ENCODE data around the gene MNAT1.
"Not testable (repeated sequence)": the region's sequence is repeated elsewhere in the genome, so short reads cannot be mapped to it uniquely, and the experiment has no call there.

MNAT1 gene

DNA sequence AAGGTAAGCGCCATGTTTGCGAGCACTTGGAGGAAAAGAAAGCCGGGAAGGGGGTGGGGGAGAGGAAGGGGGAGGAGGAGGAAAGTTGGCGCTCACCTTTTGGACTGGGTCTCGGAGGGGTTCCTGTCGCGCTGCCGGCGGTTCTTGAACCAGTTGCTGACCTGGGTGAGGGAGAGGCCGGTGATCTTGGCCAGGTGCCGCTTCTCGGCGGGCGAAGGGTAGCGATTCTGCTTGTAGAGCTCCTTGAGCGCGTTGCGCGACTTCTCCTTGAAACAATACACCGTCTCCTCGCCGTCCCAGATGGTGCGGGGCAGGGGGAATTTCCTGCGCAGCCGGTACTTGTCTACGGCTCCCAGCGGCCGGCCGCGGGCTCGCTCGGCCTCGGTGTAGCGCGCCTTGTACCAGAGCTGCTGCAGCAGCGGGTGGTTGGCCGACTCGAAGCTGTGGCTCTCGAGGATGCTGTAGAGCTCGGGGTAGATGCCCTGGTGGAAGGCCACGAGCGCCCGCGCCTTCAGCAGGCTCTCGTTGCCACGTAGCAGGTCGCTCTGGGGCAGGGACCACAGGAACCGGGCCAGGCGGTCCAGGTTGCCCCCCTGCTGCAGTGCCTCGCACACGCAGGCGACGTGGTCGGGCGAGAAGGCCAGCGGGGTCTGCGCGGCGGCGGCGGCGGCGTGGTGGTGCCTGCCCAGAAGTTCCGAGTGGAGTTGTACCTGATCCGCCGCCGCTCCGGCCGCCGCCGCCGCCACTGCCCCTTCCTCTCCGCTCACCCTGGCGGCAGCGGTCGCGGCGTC lies 11.2 kb upstream of the MNAT1 start:
- peak; percentile 46 to 52 for DNase-seq
- no peak for TF ChIP-seq GATA1 (IDR thresholded peaks at IDR 0.05; ENCODE audit: low read depth, low read length)
- no peak for TF ChIP-seq POLR2A (IDR thresholded peaks at IDR 0.05; ENCODE audit: low read length)

DNA sequence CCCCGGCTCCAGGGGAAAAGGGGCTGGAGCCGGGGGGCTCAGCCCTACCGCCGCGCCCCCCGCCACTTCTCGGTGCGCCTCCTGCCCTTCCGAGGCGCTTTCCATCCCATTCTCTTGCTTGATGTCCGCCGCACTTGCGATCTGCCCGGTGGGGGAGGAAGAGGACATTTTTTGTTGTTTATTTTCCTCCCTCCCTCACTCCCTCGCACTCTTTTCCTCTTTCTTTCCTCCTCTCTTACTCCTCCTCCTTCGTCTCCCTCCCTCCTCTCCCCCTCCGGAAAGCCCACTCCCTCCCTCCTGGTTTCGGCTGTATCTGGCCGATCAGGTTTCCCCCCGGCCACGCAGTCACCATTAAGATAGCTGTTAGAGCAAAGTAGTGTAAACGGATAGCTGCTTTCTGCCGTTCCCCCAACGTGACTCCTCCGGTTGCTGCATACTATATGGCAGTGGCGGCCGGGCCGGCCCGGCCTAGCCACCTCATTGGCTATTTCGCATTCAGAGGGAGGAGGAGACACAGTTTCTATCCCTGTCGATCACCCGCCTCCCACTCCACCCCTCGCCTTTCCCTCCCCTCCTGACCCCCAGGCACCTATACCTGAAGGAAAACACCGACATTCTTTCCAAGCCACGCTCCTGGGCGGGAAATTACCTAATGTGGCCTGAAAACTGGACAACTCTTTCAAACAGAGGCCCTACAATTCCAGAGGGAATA lies 10.5 kb upstream of the MNAT1 start, which contains the start of gene SIX4:
Gene SIX4 (minus strand): TSS at position 445 of the 712 bp plus-strand sequence. CDS start 277 bp downstream, at position 168.
- DNase-seq = peak; percentile 48 to 54
- TF ChIP-seq GATA1 (IDR thresholded peaks at IDR 0.05; ENCODE audit: low read depth, low read length) (no peak), POLR2A (IDR thresholded peaks at IDR 0.05; ENCODE audit: low read length) (no peak)

- DNase-seq = not testable (repeated sequence)
Observed at GRCh38 chr14:60731291-60731690, 3.3 kb upstream of the MNAT1 start.

DNA sequence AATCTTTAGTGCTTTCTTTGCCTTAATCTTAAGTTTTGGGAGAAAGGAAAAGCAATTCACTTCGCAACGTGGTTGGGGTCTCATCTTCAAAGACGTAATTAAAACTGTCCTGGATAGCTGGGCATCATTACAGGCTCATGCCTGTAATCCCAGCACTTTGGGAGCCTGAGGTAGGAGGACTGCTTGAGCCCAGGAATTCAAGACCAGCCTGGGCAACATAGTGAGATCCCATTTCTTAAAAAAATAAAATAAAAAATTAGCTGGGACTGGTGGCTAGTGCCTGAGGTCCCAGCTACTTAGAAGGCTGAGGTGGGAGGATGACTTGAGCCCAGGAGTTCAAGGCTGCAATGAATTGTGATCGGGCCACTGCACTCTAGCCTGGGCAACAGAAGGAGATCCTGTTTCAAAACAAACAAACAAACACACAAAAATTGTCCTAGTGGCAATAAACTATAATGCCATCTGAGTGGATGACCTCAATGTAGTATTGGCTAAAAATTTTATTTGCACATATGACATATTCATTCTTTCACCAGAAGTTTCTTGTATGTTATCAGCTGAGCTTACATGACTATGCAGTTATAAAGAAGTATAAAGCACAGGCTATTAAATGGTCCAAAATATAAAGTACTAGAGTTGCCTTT lies 1.6 kb upstream of the MNAT1 start:
- TF ChIP-seq POLR2A (IDR thresholded peaks at IDR 0.05; ENCODE audit: low read length) (no peak), GATA1 (IDR thresholded peaks at IDR 0.05; ENCODE audit: low read depth, low read length) (no peak)
- no peak for DNase-seq

- peak; percentile 28 to 33 for DNase-seq
- no peak for TF ChIP-seq GATA1 (IDR thresholded peaks at IDR 0.05; ENCODE audit: low read depth, low read length)
Observed at GRCh38 chr14:60735416-60735815, 855 bp downstream of the MNAT1 start.

DNA sequence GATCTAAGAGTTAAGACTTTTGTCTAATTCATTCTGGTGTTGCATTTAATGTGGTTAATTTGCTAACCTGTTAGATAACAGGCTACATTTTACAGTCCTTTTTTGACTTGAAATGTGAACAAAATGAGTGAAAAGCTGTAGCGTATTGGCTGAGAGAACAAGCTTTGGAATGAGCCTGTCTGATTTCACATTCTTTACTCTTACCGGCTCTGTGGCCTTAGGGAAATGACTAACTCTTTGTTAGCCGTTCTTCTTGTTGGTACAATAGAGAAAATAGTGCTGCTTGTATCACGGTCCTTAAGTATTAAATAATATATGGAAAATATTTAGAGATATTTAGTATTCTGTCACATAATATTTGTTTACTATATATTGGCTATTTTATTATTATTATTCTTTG lies 1.9 kb downstream of the MNAT1 start:
- DNase-seq = no peak

DNA sequence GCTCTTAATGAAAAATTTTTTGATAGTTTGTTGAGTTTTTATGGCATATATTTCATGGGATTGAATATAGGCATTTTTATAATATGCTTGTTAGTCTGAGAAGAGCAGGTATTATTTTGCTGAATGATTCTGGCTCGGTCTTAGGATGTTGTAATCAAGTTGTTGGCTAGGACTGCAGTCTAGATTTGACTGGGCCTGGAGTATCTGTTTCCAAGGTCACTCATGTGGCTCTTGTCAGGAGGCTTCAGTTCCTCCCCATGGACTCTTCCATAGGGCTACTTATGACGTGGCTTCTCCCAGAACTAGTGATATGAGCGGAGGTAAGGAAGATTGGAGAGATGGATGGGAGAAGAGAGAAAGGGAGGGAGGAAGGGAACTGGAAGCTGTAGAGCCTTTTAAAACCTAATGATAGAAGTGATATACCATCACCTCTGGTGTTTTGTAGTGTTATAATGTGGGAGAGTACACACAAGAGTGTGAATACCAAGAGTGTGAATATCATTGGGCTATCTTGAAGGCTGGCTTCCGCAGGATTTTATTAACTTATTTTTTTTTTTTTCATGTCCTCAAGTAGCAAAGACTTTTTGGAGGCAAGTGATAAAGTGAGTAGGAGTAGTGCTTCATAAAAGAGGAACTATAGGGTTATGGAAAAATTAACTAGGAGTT lies 4.4 kb downstream of the MNAT1 start:
- DNase-seq = no peak
- TF ChIP-seq POLR2A (IDR thresholded peaks at IDR 0.05; ENCODE audit: low read length) = no peak
- no peak for TF ChIP-seq GATA1 (IDR thresholded peaks at IDR 0.05; ENCODE audit: low read depth, low read length)

More for the DNA sequence above, 1.9 kb downstream of the MNAT1 start:
- TF ChIP-seq GATA1 (IDR thresholded peaks at IDR 0.05; ENCODE audit: low read depth, low read length) = no peak
- no peak for TF ChIP-seq POLR2A (IDR thresholded peaks at IDR 0.05; ENCODE audit: low read length)

DNA sequence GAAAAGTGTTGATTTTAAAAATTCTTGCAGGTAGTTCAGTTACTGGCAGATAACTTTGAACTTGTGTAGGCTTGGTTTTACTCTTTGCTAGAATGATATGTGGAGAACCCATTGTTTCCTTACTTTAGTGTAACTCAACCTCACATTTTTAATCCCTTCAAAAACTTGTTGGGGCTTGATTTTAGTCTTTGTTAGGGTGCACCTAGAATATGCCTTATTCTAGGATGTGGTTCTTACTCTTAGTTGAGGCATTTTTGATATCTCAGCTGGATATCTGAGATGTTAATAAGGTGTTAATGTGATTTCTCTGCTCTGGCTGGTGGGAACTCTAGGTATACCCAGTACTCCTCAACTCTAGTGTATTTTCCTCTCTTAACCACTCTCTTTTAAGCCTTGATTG lies 10.0 kb downstream of the MNAT1 start:
- no peak for DNase-seq
- TF ChIP-seq POLR2A (IDR thresholded peaks at IDR 0.05; ENCODE audit: low read length) (no peak), GATA1 (IDR thresholded peaks at IDR 0.05; ENCODE audit: low read depth, low read length) (no peak)

DNA sequence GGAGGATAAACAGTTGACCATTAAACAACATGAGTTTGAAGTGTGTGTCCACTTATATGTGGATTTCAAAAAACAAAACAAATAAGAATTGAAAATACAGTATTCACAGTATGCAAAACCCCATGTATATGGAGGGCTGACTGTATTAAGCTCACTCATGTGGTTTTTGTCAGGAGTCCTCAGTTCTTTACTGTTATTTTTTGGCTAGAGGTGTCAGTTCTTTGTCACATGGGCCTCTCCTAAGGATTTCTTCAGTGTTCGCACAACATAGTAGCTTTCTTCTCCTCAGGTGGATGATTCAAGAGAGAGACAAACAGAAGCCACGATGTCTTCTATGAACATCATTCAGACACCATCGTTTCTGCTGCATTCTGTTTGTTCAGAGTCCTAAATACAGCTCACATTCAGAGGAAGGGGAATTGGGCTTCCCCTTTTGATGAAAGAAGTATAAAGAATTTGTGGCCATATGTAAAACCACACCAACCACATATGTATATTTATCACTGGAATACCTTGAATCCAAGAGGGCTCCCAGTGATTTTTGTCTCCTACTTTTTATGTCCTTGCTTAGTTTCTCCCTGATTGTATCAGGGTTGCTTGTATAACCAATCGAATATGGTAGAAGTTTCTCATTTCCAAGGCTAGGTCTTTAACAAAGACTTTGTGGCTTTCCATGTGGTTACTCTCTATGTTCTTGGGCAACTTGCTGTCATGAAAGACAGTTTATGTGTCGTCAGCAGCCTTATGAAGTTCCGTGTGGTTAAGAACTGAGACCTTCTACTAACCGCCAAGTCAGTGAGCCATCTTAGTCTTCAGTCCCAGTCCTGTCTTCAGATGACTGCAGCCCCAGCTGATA lies 18.9 kb downstream of the MNAT1 start:
- DNase-seq = peak in 1 of 2 experiments; percentile 8
- TF ChIP-seq POLR2A (IDR thresholded peaks at IDR 0.05; ENCODE audit: low read length) (no peak), GATA1 (IDR thresholded peaks at IDR 0.05; ENCODE audit: low read depth, low read length) (no peak)

- no peak for DNase-seq
Observed at GRCh38 chr14:60756847-60757246, 22.3 kb downstream of the MNAT1 start.

GRCh38 chr14:60757567-60758002 lies 23.0 kb downstream of the MNAT1 start:
- DNase-seq = no peak
- TF ChIP-seq POLR2A (IDR thresholded peaks at IDR 0.05; ENCODE audit: low read length) (no peak), GATA1 (IDR thresholded peaks at IDR 0.05; ENCODE audit: low read depth, low read length) (no peak)

More at GRCh38 chr14:60756847-60757246, 22.3 kb downstream of the MNAT1 start:
- TF ChIP-seq POLR2A (IDR thresholded peaks at IDR 0.05; ENCODE audit: low read length) = no peak
- TF ChIP-seq GATA1 (IDR thresholded peaks at IDR 0.05; ENCODE audit: low read depth, low read length) = no peak

DNA sequence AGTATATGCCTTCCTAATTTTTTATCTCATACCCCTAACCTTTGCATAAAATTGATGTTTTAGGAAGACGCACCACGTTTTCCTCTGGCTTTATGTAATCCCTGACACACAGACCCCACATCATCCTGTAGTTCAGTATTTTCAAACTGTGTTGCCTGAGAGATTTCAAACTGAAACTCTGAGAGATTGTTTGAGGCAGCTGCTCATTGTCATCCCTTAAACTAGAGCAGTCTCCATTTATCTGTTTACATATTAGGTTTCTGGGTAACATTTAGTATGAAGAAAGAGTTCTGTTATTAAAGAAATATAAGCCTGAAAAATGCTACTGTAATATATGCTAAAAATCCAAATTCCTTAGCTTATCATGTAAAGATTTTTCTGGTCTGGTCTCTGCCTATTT lies 24.3 kb downstream of the MNAT1 start:
- TF ChIP-seq GATA1 (IDR thresholded peaks at IDR 0.05; ENCODE audit: low read depth, low read length) (no peak), POLR2A (IDR thresholded peaks at IDR 0.05; ENCODE audit: low read length) (no peak)
- DNase-seq = no peak

DNA sequence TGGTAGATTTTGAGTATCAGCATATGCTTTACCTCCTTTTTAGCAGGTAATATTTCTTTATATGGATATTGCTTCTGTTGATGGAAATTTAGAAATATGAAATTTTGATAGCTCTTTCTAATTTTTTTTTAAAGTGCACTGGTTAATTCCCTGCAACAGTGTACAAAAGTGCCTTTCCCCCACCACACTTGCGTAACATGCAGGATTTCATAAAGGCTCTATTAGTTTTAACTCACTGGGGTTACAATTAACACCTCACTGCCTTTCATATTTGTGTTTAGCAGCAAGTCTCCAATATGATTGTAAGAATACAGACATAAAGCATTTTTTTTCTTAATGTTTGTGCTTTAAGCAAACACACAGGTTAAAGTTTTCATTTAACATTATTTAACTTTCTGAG lies 25.6 kb downstream of the MNAT1 start:
- no peak for TF ChIP-seq POLR2A (IDR thresholded peaks at IDR 0.05; ENCODE audit: low read length)
- TF ChIP-seq GATA1 (IDR thresholded peaks at IDR 0.05; ENCODE audit: low read depth, low read length) = no peak
- no peak for DNase-seq
